Activated T-helper 1 cell treated with anti-CD3 and anti-CD28 coated beads, Interleukin-12 subunit alpha, Interleukin-12 subunit beta, Interleukin-2, Interleukin-4 antibody, amounts not matched to agents 30 ng/mL and 10 ng/mL and 1 ng/mL, durations not matched to agents 14 hours and 24 hours and 36 hours (primary cell): ENCODE data around the gene LEMD3. TPM values are rescaled to one million over a fixed set of nuclear protein-coding genes. Genes with fewer than 3 reads are reported as not detected.

Experiments used
- total RNA-seq: library from RNA; stranded (reverse); gene quantifications from 2 replicates; pipeline ENCODE4 v1.2.3, GENCODE V29; 2022

Gene LEMD3
- total RNA-seq, 1 donor from 2014 or later = 26.5 TPM

Other genes with a start within 250 kb of the LEMD3 start
- gene WIF1, start 48.3 kb upstream of the LEMD3 start, total RNA-seq = not detected in 2 replicates
- gene MSRB3, start 109.1 kb downstream of the LEMD3 start, total RNA-seq = 0.15 TPM in 1 of 2 replicates, not detected in the other